GM18870 (cell line): ENCODE results near the gene GUCY1B1.

Source experiments
- ATAC-seq: cut with Tn5 transposase; IDR thresholded peaks from one replicate; pipeline ENCODE4 v1.9.1; 2021; ENCODE audit warnings: moderate library complexity; ENCODE audit not compliant: unreplicated experiment

Gene GUCY1B1

DNA sequence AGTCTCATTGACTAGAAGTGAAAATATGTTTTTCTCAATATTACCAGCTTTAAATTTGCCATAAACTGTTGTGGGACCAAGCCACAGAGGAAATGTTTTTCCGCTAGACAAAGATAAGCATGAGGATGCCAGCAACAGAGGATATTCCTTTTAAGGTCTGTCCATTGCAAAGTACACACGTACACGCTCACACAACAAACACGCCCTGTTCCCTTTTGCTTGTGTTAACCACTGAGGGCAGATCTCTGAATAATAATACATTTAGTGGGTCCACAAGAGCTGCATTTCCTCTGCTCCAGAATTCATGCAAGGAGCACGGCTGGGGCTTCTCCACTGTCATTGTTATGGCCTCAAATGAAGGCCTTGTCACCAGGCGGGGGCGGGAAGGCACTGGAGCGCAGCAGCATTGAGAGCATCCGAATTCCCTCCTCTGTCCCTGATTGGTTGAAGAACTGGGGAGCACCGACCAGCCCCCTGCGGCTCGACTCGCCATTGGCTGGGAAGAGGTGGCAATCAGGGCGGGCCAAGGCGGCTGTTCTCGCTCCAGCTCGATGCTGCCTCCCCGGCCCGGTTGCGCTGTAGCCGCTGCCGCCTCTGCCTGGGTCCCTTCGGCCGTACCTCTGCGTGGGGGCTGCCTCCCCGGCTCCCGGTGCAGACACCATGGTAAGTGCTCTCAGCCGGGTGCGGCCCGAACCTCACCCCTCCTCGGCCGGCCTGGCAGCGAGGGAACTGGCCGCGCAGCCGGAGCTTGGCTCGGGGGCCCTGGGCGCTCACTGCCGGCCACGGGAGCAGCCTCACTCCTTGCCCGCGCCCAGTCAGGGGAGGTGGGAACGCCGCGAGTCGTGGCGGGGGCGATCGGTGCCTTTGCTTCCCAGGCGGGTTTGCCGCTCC is at the start of gene GUCY1B1:
Gene GUCY1B1, plus strand, starts transcription at position 541 of the 891 bp plus-strand sequence. Its CDS starts 120 bp downstream, at position 661.
- ATAC-seq: peak; percentile 97

DNA sequence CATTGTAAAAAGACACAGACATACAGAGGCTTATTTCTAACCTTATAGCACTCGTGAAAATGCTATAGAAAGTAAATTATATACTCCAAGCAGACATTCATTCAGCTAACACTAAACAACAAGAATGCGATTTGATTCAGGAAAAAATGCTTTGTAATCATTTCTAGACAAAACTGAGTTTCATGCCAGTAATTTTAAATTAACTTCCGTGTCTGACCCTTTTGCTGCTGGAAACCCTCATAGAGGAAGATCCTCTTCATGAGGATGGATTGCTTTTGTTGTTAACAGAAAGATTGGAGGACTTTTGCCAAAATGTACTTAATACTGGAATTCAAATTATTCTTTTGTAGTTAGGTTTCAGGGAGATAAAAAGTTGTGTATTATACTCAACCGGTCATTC is 48.9 kb upstream of the GUCY1B1 start:
- ATAC-seq: no peak

DNA sequence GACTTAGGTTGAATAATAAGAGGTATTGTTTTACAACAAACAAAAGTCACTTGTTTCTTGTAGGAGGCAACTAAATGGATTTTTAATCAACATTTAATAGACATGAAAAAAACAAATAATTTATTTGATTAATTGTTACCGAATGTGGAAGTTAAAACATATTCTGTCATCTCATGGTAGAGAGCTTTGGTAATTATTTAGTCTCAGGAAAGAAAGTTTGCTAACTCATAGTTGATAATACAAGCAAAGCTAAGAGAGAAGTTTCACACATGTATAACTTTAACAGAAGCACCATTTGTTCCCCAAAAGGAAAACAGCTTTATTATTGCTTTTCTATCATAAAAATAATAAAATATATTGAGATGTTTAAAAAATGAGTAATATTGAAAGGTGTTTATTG is 47.3 kb upstream of the GUCY1B1 start:
- no peak for ATAC-seq

DNA sequence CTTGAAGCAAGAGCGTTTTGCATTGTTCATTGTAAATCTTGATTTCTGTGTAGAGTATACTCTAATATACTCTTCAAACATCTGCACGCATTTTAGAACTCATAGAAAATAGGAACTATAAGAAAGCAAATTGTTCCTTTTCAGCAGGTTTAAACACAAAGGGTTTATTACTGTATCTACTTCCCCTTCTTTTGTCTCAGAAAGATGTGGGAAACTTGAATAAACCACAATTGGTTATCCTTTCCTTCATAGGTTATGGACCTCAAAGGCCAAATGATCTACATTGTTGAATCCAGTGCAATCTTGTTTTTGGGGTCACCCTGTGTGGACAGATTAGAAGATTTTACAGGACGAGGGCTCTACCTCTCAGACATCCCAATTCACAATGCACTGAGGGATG is 46.0 kb upstream of the GUCY1B1 start:
- ATAC-seq: no peak

DNA sequence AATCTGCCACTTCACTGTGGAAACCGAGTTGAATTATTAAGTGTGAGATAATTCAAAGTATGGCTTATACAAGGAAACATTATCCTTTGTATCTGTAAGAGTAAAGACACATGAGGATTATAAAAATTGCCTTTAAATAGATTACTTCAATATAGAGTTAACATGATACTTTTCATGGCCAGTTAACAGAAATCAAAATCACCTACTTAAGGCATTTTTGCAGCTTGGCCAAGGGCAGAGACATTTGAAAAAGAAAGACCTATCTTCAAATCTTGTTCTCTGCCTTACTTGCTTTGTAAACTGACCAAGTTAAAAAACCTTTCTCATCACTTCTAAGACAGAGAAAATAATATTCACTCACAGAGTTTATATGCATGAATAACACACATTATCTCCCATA is 44.9 kb upstream of the GUCY1B1 start:
- ATAC-seq: no peak

DNA sequence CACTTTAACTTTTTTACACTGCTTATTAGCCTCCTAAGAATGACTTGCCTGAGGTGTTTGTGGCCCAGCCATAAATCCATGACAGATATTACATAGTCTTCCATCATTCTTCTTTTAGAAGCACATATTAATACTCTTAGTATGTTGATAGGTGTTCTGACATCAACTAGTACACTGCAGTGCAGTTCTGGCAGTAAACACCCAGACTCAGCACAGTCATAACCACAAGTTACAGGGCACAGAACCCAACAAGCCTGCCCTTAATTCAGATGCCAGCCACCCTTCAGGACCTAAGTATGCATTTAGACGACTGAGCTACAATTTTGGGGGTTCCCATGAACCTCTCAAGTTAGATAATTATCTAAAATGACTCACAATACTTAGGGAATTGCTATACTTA is 36.5 kb upstream of the GUCY1B1 start:
- ATAC-seq: no peak

DNA sequence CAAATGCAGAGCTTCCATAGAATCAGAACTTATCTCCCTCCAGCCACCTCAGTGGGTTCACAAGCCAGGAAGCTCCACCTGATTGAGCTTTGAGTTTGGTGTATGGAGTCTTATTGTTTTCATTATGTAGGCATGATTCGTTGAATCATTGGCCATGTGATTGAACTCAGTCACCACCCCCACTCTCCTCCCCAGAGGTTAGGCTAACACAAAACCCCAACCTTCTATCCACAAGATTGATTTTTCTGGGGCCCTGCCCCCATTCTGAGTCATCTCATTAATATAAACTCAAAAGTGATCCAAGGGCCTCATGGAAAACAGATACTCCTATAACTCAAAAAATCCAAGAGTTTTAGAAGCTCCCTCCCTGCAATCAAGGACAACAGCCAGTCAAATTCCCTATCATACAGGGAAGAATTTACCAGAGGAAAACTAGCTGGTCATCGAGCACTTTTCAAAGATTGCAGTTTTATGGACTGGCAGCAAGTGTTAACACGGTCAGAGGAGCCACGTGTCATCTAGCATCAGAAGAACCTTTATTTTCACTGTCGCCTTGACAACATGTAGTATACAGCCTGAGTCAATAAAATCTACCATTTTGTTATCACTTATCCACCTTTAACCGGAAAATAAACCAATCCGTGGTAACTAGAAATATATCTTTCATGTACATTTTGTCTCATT is 35.9 kb upstream of the GUCY1B1 start:
- ATAC-seq: no peak

DNA sequence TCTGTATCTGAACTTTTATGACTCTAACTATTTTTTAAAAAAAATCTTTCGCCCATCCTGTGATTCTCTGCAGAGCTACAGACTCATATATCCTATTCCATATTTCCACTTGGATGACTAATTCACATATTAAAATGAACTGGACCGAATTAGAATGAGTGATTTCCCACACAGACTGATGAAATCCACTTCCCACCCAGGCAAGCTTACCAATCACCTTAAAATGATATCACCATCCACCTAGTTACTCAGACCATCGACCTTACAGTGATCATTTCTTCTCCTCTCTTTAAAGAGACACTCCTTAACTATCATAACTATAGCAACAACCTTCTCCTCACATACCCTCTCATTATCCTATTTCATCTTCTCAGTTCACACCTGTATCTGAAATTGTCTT is 34.1 kb upstream of the GUCY1B1 start:
- ATAC-seq: no peak

DNA sequence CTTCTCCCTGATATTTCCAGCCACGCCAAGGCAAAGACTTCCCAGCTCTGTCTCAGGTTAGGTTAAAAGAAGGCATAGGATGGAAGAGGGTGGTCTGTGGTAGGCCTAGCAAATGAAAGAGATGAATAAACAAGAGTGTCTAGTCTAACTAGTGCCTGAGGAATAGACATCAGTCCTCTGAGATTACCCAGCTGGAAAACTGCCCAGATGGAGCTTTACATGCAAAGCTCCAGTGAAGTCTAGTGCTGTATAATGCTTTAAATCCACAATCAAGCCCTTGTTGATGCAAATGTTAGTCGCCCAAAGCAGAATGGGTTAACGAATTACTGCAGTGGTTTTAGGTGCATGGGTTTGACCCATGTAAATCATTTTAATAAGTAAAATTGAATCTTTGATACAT is 24.8 kb upstream of the GUCY1B1 start:
- ATAC-seq: no peak

DNA sequence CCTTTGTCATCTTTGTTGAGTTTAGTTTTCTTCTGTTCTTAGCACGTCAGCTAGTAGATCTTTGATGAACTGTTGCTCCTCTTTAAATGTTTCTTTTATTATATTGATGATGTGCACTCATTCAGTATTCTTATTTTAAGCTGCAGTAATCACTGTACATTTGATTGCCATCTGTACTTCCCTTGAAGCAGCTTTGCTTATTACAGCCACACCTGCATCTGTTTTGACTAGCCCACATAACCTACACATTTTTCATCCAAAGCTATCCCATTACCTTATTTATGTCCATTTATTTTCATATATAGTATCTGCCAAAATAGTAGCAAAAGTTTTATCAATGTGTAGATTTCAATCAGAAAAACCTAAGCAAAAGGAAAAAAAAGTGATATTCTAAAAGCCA is 23.9 kb upstream of the GUCY1B1 start:
- ATAC-seq: no peak

DNA sequence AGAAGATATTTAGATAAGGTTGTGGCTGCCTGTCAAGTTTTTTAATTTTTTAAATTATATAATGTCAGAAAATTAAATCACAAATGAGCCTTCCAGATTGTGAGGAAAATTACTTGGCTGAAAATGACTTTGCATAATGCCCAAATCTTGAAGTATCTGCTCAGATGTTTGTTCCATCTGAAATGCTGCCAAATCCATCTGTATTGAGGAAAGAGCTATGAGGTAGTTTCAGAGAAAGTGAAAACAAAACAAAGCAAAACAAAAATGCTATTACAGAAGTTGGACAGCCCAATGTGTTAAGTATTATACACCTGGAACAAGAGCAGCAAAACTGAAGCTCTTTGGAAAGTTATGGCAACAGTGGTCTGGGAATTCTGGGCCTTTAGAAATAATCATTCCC is 23.3 kb upstream of the GUCY1B1 start:
- ATAC-seq: no peak

DNA sequence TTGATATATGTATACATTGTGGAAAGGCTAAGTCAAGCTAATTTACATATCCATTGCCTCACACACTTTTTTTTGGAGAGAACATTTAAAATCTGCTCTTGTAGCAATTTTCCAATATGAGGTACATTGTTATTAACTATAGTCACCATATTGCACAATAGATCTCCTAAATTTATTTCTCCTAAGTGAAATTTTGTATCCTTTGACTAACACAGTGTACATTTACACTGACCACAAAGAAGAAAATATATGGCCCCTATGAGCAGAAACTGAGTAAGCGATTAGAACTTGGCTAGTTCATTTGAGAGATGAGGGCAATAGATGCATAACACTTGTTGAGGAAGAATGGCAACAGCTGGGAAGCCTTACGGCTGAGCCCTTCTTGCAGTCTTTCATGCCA is 20.3 kb upstream of the GUCY1B1 start:
- no peak for ATAC-seq

DNA sequence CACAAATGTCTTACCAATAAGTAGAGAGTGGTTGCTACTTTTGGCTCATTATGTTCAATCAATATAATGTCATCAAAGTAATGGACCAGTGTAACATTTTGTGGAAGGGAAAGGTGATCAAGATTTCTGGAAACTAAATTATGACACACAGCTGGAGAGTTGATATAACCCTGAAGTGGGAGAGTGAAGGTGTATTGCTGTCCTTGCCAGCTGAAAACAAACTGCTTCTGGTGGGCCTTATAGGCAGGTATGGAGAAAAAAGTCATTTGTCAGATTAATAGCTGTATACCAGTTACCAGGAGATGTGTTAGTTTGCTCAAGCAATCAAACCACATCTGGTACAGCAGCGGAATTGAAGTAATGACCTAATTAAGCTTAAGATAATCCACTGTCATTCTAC is 17.3 kb upstream of the GUCY1B1 start:
- ATAC-seq: no peak

DNA sequence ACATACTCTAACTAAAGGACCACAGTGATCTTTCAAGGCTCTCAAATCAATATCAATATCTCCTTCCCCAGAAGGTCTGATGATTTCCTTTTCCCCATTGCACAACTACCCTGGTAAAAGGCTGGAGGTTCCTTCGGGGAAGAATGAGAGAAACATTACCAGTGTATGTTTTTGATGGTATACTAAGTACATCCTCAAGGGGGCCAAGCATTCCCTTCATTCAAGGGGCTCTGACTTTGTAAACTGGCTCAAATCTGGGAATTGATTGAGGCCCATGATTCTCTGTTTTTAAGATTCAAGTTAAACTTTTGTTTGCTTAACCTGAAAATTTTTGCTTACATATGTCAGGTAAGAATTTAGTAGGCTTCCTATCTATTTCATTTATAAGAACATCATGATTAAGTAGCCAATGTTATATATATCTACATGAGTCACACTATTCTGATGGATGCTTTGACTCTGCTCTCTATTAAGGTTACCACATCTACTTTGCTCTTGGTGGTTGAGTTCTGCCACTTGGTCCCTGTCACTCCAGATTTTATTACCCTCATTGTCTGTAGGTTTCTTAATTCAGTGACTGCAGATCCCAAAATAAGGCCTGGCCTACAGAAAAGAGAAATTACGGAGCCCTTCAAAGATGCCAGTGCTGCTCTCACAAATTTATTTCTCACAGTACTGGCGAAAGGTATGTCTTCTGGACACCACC is 16.4 kb upstream of the GUCY1B1 start:
- no peak for ATAC-seq

DNA sequence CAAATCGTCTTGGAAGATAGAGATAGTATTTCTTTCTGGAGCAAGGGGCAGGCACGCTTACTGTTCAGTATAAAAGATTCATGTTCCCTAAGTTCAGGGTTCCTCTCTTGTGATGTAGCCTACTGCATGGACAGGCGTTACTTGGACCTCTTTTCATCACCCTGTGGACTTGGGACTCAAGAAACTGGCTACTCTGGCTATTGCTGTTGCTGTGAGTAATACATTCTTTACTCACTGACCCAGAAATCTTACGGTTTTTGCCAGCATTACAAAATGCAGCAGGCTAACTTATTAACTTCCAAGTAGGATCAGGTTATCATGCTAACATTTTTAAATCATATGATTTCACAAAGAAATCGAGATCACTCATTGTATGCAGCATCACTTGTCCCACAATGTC is 12.8 kb upstream of the GUCY1B1 start:
- ATAC-seq: no peak

DNA sequence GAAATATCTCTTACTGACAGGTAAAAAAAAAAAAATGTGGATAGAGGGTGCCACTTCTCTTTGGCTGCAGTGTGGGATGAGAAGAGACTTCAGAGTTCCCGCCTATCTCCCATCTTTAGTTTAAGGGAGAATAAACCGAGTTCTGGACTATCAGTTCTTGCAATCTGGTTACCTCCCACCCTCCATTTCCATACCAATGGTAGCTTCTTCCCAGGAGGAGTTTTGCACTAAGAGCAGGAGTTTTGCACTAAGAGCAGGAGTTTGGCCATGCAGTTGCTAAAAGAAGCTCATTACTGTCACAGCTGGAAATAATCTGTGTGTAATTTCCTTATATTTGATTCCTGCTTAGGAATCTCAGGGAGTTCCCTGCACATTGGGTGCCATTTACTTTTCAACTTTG is 10.8 kb upstream of the GUCY1B1 start:
- no peak for ATAC-seq

DNA sequence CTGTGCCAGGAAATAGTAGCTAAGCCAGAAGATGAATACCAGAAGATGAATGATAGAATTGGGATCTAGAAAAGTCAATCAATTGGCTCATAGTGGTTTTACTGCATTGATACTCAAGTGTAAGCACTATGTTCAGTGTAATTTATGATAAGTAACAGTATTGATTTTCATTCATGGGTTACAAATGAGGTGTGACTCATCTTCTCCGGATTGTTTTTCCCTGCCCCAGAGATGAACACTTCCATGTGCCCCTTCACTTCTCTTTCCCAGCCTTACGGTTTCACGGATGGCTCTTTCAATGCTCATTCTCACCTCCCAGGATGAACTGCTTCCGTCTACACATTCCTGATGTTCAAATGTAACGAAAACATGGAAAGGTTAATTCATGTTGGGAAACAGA is 9.8 kb upstream of the GUCY1B1 start:
- ATAC-seq: no peak

DNA sequence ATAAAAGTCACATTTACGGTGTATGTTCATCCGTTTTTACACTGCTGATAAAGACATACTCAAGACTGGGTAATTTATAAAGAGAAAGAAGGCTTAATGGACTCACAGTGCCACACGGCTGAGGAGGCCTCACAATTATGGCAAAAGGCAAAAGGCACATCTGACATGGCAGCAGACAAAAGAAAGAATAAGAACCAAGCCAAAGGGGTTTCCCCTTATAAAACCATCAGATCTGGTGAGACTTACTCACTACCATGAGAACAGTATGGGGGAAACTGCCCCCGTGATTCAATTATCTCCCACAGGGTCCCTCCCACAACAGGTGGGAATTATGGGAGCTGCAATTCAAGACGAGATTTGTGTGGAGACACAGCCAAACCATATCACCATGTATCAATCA is 7.3 kb upstream of the GUCY1B1 start:
- ATAC-seq: no peak

DNA sequence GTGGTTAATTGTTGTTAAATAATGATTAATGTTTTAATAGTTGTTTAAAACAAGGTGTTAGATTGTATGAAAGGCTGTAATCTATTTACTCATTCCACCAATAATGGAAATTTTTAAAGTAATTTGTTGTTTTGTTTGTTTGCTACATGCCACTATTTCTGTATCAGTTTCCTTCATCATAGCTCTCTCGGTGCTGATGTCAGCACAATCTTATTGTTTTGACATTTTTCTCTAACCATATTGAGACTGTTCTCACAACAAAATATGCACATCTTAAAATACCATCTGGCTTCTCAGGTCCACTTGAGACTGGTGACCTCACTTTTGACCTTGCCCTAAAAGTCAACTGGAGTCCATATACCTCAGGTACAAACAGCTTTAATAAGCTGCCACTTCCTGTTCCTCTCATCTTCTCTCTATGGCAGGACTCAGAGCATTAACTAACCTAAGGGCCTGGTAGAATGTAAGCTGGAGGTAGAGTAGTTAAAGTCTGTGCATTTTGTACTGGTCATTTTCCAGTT is 1.0 kb upstream of the GUCY1B1 start:
- no peak for ATAC-seq

DNA sequence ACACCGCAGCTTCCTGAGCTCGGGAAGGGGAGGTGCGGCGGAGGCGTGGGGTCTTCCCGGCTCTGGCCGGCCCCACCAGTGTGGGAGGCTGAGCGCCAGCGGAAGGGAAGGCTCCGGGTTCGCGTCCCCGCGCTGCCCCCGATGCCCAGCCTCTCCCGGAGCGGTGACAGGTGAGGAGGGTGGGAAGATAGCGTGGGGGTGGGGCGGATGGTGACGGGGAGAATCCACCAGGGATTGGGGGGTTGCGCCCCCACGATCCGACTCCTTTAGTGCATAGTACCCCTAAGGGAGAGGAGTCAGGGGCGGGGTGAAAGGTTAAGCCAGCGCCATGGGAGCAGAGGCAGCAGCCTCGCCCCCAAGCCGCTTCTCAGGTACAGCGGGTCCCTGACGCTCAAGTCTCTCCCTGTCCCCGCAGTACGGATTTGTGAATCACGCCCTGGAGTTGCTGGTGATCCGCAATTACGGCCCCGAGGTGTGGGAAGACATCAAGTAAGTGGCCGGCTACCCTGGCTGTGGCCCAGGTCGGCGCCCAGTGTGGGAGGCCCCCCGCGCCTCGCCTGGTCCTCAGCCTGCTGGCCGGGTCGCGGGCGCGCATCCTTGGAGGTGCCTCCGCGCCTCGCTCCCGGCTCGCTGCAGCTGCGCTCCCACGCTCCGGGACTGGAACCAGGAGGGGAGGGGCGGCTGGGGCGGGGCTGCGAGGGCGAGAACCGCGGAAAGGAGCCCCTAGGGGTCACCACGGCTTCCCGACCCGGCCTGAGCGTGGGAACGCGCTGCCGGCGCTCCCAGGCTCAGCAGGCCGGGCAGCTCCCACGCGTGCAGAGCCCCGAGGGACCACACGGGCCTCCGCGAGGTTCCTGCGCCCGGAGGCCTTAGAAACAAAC is 791 bp downstream of the GUCY1B1 start:
- peak; percentile 8 for ATAC-seq

DNA sequence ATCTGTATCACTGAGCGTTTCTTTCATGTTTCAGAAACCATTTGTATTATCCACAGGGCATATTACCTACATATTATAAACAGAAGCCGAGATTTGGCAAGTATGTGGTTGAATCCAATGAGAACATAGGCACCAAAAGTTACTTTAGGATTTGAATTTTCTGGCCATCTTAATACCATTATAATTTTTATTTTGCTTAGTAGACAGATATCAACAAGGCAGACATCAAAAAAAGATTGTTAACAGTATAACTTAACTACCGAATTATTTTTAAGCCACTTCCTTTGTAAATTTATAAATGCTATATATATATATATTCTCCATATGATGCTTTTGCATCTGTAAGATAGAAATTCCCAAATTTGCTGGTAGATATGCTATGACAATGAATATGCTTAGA is 2.2 kb downstream of the GUCY1B1 start:
- ATAC-seq: no peak
